Inflammatory macrophage treated with lipopolysaccharide for 1 hour (primary cell): ENCODE measurements around the gene ZMYND10.

Experiments
- DNase-seq, 2 donors: peaks; one replicate each; pipeline ENCODE4 v3.0.0-alpha.2; 2020 to 2022

The ZMYND10 gene

DNA sequence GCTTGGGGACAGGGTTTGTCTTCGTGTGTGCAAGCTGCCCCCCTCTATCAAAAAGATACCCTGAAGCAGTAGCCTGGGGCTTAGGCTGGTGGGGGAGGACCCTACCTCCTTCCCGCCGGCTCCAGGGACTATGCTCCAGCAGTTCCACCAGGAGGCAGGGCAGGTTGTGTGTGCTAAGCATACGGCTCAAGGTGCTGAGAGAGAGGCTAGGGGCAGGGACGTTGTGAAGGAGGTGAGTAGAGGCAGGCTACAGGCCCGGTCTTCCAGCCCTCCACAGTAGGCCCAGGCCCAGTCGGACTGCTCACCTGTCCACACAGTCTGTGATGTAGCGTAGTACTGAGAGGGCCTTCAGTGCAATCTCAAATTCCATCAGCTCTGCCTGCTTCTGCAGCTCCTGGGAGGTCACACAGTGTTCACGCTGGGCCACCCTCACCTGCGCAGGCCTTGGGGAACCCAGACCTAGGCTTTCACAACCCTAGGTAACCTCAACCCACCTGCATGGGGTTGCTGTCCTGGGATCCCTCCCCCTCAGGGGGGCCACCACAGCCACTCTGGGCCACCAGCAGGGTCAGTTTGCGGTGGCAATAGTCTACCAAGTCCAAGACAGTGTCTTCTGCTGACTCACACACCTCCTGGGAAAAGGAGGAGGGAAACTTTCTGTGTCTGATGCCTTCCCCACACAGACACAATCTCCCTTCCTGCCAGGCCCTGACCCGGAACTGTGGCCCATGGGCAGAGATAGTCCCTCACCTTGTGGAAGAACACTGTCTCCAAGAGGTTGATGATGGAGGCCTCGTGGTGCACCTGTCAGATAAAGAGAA lies 2.5 kb downstream of the ZMYND10 start:
- no peak for DNase-seq

DNA sequence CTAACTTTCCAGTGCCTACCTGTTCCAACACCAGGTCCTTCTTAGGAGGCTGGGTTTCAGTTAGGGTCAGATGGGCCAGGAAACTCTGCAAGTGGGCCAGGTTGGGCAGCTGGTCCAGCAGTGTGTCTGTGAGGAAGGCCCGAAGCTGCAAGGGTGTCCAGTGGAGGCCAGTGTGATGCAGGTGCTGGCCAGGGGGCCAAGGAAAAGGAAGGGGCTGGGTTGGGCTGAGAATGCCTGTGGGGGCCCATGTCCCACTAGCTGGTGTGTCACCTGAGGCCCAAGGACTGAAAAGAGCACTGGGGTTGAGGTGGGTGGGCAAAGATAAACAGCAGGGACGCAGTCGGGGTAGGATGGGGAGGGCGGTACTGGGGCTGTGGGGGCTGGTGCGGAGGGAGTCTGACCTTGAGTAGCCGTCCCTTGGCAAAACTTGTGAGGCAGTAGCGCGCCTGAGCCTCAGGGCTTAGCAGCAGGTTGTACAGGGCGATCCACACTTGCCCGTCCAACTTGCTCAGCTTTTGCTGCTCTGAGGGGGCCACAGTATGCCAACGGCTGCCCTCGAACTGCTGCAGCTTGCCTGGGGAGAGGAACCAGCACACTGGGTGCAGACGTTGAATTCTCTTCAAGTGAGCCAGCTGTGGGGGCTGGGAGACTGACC lies 3.4 kb downstream of the ZMYND10 start:
- DNase-seq, result no peak

DNA sequence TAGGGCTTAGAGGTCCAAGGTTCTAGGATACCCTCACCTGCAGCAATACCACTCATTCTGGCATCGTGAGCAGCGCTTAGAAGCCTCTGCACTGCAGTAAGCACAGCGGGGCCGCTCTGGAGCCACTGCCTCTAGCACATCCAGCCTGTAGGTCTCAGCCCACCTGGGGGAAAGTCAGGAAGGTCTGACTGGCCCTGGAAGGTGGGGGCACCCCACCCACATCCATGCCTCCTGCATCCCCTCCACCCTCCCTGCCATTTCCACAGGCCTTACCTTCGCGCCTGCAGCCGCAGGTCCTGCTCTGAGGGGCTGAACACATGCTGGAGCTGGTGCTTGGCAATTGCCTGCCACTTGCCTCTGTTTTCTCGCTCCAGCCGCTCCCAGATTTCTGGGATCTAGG lies 4.0 kb downstream of the ZMYND10 start:
- DNase-seq, result no peak

DNA sequence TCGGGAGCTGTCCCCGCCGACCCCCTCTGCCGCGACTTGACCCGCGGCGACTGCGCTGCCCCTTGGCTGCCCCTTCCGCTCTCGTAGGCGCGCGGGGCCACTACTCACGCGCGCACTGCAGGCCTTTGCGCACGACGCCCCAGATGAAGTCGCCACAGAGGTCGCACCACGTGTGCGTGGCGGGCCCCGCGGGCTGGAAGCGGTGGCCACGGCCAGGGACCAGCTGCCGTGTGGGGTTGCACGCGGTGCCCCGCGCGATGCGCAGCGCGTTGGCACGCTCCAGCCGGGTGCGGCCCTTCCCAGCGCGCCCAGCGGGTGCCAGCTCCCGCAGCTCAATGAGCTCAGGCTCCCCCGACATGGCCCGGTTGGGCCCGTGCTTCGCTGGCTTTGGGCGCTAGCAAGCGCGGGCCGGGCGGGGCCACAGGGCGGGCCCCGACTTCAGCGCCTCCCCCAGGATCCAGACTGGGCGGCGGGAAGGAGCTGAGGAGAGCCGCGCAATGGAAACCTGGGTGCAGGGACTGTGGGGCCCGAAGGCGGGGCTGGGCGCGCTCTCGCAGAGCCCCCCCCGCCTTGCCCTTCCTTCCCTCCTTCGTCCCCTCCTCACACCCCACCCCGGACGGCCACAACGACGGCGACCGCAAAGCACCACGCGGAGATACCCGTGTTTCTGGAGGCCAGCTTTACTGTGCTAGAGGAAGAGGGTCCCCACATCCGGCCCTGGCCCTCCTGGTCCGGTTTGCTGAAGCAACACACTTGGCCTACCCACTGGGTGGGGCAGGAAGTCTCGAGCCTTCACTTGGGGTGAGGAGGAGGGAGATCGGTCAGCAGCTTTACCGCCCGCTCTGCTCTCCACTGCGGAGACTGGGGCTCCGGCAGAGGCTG lies 4.8 kb downstream of the ZMYND10 start, which contains the start of gene RASSF1:
Gene RASSF1, minus strand, starts transcription at position 389 of the 882 bp plus-strand sequence. Its CDS starts 31 bp downstream, at position 358.
- peak; percentile 57 to 72 for DNase-seq

DNA sequence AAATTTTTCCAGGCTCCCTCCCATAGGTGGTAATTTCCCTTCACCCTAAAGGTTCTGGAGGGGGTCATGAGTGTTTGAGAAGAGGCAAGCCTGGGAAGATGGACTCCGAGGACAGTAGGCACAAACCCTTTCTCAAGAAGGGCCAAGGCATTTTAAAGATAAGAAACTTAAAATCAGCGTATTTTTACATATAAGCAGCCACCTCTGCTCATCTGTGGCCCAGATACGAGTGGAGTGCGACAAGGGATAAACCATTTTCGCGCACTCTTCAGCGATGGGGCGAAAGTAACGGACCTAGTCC lies 5.4 kb downstream of the ZMYND10 start:
- DNase-seq, result no peak

DNA sequence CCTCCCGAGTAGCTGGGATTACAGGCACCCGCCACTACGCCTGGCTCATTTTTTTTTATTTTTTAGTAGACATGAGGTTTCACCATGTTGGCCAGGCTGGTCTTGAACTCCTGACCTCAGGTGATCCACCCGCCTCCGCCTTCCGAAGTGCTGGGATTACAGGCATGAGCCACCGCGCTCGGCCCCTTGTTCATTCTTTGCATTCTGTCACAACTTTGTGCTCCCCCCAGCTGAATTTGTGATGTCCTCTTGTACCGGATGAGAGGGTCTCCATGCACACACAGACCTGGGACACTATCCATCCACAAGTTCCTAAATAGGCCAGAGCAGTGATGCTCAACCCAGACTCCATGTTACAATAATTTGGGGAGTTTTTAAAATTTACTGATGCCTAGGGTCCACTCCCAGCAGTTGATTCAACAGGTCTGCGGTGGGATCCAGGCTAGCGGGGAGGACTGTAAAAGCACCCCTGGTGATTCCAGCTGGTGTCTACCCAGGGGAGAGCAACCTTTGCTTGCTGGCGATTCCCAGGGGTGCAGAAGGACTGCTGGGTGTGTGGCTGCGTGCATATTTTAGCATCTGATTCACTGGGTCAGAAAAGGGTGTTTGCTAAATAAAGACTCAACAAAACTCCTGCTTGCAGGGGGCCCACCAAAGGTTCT lies 5.9 kb downstream of the ZMYND10 start:
- DNase-seq, result no peak

DNA sequence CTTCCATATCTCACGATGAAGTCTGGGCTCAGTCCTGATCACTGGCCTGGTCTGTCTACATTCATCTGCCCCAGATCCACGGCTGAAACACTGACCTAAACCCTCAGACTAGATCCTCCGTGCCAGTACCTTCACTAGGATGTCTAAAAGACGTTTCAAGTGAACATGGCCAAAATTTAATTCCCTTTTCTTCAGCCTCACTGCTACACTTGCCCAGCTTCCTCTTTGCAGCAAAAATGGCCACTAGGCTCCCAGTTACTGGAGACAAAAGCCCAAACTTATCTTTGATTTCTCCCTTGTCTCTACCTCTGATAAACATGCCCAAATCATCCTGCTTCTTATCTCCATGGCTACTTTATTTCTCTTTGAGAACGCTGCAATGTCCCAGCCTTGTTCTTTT lies 6.6 kb downstream of the ZMYND10 start:
- peak in 1 of 2 donors; percentile 56 for DNase-seq

DNA sequence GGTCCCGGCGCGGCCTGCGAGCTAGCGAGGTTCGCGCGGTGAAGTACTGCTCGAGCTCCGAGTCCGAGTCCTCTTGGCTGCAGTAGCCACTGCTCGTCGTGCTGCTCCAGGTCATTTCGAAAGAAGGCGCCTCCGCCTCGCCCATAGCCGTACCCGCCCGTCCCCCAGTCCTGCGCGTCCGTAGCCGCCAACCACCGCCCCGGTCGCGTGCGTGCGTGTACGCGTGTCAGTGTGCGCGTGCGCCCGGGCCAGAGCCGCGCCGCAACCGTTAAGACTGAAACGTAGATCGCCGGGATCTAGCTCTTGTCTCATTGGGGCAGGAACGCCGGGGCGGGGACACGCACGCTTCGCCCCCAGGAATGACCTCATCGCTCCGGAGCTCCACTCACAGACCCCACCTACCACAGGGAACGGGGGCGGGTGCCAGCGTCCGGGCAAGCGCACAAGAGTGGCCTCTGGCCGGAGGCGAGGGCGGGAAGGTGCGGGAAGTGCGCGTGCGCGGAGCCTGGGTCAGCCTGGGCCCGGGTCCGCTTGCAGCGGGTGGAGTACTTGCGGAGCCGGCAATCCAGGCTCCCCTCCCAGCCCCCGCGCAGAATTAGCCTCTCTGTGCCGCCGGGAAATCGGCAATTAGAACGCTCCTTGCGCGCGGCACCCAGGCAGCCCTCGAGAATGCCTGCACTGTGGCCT lies 8.2 kb downstream of the ZMYND10 start:
- DNase-seq, result peak; percentile 99

DNA sequence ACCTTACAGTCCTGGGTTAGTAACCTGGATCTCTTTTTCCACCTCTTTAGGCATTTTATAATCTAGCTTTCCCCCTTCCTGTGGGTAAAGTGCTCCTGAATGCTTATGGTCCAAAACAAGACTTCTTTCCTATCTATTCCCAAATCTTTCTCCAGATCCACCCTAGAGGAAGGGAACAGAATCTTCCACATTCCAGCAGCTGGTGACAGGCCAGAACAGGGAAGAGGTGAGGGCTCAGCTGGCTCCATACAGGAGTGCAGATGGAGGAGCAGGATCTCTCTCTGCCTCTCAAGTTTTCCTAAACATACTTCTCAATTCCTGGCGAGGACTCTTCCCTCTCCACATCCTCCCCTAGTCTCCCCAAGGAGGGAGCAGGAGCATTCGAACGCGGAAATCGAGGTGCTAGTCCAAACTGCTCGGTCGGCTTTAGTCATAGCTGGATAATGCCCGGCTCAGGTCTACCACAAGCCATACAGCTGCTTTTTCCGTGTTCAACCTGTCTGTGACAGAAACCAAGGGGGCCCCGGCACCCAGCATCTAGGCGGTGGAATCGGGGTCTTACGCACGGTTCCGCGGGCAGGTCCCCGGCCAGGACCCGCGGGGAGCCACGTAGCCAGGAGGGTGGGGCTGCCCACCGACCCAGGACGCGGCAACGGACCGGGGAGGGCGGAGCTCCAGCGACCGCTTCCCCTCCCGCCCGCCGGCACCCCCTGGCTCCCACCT lies 8.9 kb downstream of the ZMYND10 start:
- DNase-seq, result no peak

DNA sequence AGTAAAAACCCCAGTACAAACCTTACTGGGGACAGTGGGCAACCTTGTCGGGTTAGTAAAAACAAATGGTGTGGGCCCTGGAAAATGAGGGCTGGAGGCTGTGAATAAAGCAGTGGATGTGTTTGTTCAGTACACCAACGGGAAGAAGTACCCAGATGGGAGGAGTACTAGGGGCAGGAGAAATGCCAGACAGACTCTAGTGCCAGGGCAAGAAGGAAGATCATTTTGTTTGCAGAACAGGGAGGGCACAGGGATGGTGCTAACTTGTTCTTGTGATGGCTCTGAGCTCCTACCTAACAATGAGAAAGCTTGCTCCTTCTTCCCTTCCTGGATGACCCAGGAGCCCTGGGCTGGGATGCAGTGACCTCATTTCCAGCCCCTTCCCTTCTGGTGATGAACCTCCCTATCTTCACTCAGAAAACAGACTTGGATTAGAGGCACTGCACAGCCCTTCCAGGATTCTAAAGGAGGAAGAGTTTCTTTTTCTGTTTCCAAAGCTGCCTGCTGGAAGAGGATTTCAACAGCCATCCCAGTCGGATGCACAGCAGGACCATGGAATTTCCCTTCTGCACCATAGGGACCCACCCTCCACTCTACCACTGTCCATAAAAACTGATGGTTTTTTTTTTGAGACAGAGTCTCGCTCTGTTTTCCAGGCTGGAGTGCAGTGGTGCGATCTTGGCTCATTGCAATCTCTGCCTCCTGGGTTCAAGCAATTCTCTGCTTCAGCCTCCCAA lies 11.0 kb downstream of the ZMYND10 start:
- no peak for DNase-seq

DNA sequence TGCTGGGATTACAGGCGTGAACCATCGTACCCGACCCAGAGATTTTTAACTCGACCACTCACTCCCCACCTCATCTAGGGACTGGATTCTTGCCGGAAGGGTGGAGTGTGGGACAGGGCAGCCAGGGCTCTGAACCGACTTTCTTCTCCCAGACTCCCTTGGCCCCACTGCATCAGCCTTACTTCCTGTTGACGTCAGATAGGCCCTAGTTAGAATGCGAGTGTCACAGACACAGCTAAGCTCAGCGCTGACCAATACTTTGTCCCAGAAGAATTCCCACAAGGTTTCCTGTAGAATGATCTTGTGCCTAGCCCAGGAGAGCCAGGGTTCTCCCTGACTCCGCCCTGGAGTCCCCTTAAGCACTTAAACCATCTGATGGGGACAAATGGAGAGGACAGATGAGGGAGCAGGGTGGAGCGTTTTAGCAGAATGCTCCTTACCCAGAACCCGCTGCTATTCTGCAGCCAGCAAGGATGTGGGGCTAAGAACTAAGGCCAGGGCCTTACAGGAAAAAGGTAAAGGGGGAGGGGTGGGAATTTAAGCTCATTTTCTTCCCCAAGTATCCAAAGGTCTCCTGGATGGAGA lies 11.7 kb downstream of the ZMYND10 start:
- DNase-seq, result no peak

DNA sequence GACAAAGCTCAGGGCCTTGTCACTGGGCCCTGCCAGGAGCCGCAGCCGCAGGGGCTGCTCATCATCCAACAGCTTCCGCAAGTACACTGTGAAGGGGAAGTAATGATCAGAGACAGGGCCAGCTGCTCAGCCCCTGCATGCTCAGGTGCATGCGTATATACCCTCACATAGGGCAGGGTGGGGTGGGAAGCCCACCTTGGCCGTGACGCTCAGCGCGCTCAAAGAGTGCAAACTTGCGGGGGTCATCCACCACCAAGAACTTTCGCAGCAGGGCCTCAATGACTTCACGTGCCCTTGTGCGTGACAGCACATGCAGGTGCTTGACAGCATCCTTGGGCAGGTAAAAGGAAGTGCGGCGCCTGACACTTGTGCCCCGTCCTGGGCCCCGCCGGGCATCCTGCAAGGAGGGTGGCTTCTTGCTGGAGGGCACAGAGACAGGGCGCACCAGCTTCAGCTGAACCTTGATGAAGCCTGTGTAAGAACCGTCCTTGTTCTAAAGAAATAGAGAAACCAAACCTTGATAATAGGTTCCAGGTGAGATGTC lies 14.1 kb downstream of the ZMYND10 start:
- DNase-seq, result no peak

DNA sequence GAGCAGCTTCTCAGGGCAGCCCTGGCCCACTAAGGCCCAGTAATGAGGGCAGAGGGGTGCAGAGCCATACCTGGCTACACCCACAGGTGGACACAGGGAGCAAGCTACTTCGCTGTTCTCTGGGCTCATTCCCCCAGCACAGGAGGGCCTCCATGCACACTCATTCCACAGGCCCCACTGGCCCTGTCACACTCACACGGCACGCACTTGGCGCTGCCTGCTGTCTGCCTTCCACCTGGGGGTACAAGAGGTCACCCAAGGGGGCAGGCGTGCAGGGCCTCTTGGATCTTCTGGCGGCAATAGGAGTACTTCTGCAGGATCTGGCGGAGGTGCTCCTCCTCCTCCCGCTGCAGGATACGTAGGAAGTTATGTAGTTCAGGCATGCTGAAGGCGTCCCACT lies 15.2 kb downstream of the ZMYND10 start:
- DNase-seq, result no peak

DNA sequence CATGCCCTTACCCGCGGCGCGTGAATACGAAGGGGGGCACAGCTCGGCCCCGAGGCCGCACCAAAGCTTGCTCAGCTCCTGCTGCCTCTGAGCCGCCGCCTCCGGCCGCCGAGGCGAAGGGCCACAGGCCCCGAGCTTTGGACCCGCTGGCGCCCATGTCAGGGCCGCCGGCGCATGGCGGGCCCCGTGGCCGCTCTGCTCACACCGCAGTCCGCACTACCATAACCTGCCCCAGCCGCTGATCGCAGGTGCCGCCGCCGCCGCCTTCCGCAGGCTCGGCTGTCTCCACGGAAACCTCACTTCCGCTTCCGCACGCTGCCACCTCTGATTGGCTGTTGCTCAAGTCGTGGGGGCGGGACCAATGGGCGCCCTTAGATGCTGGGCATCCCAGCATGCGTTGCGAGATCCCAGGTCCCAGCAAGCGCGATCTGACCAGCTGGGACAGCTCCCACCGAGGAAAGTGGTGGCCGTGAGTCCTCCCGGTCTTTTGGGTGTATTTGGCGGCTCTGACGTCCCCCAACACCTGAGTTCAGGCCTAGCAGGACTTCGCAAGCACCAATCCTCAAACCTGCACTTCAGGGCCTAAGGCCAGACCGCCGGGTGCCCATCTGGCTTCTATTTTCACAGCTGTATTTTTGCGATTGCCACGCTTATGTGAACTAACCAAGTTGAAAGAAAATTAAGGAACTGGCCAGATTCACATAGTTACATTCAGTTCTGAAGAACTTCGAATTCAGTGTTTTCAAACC lies 17.4 kb downstream of the ZMYND10 start, which contains the start of gene TUSC2:
Gene TUSC2, minus strand, starts transcription at position 281 of the 749 bp plus-strand sequence. Its CDS starts 124 bp downstream, at position 157.
- DNase-seq, result peak; percentile 95 to 97

DNA sequence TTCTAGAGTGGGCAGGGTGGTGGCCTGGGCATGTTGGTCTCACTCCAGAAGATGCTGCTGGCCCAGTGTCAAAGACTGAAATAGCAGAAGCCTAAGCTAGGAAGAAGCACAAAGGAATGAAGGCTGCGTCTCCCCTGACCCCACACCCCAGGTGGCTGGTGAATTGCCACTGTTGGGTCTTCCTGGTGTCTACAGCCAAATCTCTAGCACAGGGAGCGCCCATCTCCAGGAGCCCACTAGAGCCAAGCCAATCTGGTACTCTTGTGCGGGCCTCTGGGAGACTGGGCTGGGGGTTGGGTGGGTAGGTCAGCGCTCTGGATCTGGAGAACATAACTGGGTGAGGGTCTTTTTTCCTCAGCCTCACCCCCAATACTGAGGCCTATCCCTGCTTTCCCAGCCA lies 18.4 kb downstream of the ZMYND10 start:
- DNase-seq, result no peak

DNA sequence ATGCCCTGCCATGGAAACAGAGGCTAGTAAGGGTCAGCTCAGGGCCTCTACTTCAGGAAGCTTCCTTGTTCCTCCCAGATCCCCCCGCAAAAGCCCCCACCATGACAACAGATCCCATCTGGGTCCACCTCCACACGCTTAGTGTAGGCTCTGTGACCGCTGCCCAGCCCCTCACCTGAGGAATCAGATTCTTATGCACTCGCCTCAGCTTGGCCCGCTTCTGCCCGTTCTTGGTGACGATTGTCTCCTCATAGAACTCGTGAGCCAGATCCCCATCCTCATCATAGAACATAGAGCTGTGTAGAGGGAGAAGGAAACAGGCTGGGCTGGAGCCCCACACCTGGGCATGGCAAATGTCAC lies 19.4 kb downstream of the ZMYND10 start:
- DNase-seq, result no peak

DNA sequence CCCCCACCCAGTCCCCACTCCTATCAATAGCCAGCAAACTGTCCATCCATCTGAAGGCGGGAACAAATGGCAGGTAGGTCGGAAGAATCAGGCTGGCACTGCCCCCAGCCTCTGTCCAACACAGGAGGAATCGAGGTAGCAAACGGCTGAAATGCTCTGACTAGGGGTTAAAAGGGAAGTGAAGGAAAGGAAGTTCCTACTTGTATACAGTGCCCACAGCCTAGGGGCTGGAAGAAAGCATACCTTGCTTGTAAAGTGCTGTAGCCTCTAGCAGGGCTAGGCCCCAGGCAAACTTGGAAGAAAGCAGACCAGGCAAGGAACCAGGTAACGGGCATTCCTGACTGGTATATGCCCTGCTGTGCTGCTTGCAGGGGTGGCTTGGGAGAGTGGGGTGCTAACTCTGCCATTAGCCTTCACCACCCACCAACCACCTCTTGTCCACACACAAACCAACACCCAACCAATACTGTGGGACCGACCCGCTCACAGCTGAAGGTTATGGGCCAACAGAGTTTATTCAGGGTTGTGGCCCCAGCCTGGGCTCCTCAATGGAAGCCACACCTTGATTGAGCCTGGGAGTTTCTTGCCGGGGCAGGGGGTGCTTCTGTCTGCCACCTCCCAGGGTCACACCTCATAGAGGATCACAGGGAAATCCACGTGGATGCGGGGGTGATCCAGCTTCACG lies 19.9 kb downstream of the ZMYND10 start:
- DNase-seq, result no peak

DNA sequence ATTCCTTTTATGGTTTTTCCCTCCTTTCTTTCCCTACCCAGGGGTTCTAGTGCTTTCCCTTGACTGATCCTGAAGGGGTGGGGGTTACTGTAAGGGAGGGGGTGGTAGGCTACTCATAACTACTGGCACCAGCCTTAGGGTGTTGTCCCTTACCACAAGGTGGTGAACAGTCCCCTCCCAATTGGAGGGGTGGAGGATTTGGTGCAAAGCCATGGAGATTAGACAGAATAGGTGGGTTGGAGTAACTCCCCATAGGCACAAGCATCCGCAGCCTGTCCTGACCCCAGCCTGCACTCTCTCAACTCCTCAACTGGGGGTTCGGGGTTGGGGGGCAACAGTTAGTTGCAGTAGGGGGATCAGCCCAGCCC lies 20.4 kb downstream of the ZMYND10 start:
- DNase-seq, result no peak
